Vagina (tissue), 2 donors: Measurements from ENCODE around the gene FGD2.

Experiments used
- CTCF ChIP-seq, 3 experiments: fragments of 450-650 bp in 2 of 3; fragments of 200-600 bp in 1 of 3; sonication (generic) in 1 of 3; IDR thresholded peaks; one replicate each; pipeline ENCODE4 v1.5.1; 2017 to 2019; ENCODE audit warnings: antibody characterized with exemption in 3 of 3, mild to moderate bottlenecking in 2 of 3, moderate library complexity in 2 of 3
- POLR2A ChIP-seq, 2 donors: fragments of 450-650 bp; IDR thresholded peaks; one replicate each; pipeline ENCODE4 v1.6.1; 2017; ENCODE audit warnings: antibody characterized with exemption in 2 of 2, mild to moderate bottlenecking in 2 of 2, moderate library complexity in 2 of 2

GRCh38 chr6:37011656-37012378, 6.4 kb downstream of the FGD2 start:
- TF ChIP-seq CTCF (IDR thresholded peaks at IDR 0.05) (no peak), POLR2A (IDR thresholded peaks at IDR 0.05) (no peak)
